GM18870 (cell line): ENCODE results near the gene UBR3.
"Not testable (repeated sequence)": the region's sequence is repeated elsewhere in the genome, so short reads cannot be mapped to it uniquely, and the experiment has no call there.

Experiments
- ATAC-seq: cut with Tn5 transposase; IDR thresholded peaks from one replicate; pipeline ENCODE4 v1.9.1; 2021; ENCODE audit warnings: moderate library complexity; ENCODE audit not compliant: unreplicated experiment

UBR3 gene

DNA sequence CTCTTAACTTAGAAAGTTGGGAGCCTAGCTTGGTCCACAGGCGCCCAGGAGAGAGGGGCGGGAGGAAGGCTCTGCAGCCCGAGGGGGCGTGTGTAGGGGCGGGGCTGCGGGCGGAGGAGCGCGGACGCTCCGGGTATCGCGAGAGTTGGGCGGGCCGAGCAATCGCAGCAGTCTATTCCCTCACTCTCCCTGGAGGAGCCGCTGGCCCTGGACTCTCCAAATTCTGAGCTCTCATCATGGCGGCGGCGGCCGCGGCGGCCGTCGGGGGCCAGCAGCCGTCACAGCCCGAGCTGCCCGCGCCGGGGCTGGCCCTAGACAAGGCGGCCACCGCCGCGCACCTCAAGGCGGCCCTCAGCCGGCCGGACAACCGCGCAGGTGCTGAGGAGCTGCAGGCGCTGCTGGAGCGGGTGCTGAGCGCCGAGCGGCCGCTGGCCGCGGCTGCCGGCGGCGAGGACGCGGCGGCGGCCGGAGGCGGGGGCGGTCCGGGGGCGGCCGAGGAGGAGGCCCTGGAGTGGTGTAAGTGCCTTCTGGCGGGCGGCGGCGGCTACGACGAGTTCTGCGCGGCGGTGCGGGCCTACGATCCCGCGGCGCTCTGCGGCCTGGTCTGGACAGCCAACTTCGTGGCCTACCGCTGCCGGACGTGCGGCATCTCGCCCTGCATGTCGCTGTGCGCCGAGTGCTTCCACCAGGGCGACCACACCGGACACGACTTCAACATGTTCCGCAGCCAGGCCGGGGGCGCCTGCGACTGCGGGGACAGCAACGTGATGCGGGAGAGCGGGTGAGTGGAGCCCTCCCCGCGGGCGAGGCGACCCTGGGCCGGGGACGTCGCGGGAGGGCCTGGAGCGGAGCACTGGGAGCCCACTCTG, at the start of gene UBR3:
TSS of gene UBR3 (plus strand) at position 183 of the 869 bp plus-strand sequence. CDS start at position 237, 54 bp downstream.
- peak; percentile 69 for ATAC-seq

- ATAC-seq: no peak
These were observed 48.8 kb upstream of the UBR3 start for GRCh38 chr2:169778446-169778845.

GRCh38 chr2:169781249-169782013, 45.8 kb upstream of the UBR3 start:
- no peak for ATAC-seq

GRCh38 chr2:169782513-169782912, 44.7 kb upstream of the UBR3 start:
- ATAC-seq: no peak

GRCh38 chr2:169790581-169790980, 36.7 kb upstream of the UBR3 start:
- no peak for ATAC-seq

- no peak for ATAC-seq
These were observed 32.1 kb upstream of the UBR3 start for GRCh38 chr2:169795181-169795580.

- no peak for ATAC-seq
These were observed 30.8 kb upstream of the UBR3 start for GRCh38 chr2:169796441-169796840.

DNA sequence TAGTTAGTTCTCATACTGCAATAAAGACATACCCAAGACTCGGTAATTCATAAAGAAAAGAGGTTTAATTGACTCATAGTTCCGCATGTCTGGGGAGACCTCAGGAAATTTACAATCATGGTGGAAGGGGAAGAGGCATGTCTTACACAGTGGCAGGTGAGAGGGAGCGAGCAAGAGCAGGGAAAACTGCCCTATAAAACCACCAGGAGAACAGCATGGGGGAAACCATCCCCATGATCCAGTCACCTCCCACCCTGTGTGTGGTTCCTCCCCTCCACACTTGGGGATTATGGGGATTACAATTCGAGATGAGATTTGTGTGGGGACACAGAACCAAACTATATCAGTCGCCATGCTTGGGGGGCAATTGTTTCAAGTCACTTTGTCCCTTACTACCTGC, 29.7 kb upstream of the UBR3 start:
- no peak for ATAC-seq

DNA sequence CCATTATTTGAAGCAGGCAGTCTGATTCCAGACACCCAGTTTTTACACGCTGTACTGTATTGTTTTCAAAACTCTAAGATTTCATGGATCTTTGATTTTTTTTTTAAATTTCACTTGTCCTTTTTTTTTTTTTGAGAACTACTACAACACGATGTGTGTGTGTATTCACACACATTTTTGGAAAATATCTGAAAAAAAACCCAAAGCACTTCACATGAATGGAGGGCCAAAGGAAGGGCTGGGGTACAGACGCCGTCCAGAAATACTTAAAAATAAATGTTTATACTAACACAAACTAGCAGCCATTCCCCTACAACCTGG, 28.9 kb upstream of the UBR3 start:
- ATAC-seq: peak; percentile 1

GRCh38 chr2:169798718-169799592, 28.3 kb upstream of the UBR3 start, which contains the start of gene SSB:
SSB (plus strand) TSS chr2:169798871; CDS start chr2:169800961, 2,090 bp downstream.
- ATAC-seq: peak; percentile 79

DNA sequence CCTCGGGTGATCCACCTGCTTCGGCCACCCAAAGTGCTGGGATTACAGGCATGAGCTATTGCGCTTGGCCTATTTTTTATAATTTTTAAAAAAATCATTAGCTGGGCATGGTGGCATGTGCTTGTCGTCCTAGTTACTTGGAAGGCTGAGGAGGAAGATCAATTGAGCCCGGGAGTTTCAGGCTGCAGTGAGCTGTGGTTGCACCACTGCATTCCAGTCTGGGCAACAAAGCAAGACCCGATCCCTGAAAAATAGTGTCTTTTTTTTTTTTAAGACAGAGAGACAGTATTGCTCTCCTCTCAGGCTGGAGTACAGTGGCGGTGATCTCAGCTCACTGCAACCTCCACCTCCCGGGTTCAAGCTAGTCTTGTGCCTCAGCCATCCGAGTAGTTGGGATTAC, 23.8 kb upstream of the UBR3 start:
- no peak for ATAC-seq

- no peak for ATAC-seq
These were observed 20.7 kb upstream of the UBR3 start for GRCh38 chr2:169806586-169806985.

GRCh38 chr2:169808221-169808620, 19.0 kb upstream of the UBR3 start:
- no peak for ATAC-seq

- ATAC-seq: no peak
These were observed 11.4 kb upstream of the UBR3 start for GRCh38 chr2:169815849-169816248.

GRCh38 chr2:169816961-169817360, 10.3 kb upstream of the UBR3 start:
- not testable (repeated sequence) for ATAC-seq

- not testable (repeated sequence) for ATAC-seq
These were observed 9.9 kb upstream of the UBR3 start for GRCh38 chr2:169817369-169817768.

DNA sequence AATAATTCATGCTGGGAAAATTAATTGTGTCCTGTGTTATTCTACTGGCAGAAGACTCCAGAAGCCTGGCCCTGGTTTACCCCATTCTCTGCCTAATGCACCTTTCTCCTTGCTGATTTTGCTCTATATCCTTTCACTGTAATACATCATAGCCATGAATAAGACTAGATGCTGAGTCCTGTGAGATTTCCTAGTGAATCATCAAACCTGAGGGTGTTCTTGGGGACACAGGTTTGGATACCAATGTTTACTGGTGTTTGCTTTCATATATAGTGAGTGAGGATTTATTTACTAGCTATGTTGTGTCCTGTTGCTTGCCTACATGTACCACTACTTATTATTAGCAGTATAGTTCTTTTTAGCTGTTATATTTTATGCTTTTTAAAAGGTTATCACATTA, 9.0 kb upstream of the UBR3 start:
- no peak for ATAC-seq

DNA sequence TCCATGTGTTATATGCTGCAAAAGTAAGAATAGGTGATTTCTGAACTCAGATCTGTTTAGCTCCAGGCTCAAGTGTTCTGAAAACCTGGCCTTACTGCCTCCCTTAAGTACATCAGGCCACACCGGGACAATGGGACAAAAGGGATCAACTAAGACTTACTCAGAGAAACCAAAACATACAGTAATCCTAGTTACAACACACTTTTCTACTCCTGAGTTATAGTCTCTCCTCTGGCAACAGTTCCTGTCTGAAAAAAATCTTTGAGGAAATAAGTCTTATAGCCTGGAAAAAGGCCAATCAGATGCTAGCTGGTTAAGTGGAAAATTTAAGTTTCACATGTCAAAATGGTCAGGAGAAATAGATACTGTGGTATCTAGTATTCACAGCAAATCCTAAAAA, 8.1 kb upstream of the UBR3 start:
- ATAC-seq: no peak

- ATAC-seq: not testable (repeated sequence)
These were observed 7.2 kb upstream of the UBR3 start for GRCh38 chr2:169820101-169820500.

- ATAC-seq: no peak
These were observed 5.2 kb upstream of the UBR3 start for GRCh38 chr2:169822036-169822435.

GRCh38 chr2:169822785-169823392, 4.4 kb upstream of the UBR3 start:
- no peak for ATAC-seq
